HCT116 (cell line): ENCODE data around the gene MRPS27. TPM values are rescaled to one million over a fixed set of nuclear protein-coding genes. Genes with fewer than 3 reads are reported as not detected.

Source experiments
- ATAC-seq: fragments of 200-7000 bp; cut with Tn5 transposase; 2 replicates; pipeline ENCODE4 v1.9.1; 2020; ENCODE audit warnings: mild to moderate bottlenecking, moderate library complexity
- BruUV-seq: library from RNA; stranded (reverse); fragments of 400-500 nt; replicated peaks from 2 replicates; lab custom pipeline; 2021; lab: Mats Ljungman, UMichigan
- CTCF ChIA-PET: fragments of 300-600 bp; sonication (Branson Sonifier 250); formaldehyde crosslinking; loops from one replicate; lab custom pipeline; 2021; ENCODE audit warnings: antibody characterized with exemption; lab: Charles Lee
- POLR2A ChIA-PET: fragments of 300-600, 350-600 bp; sonication (Branson Sonifier 250); formaldehyde crosslinking; loops from one replicate; lab custom pipeline; 2021; ENCODE audit warnings: antibody characterized with exemption; lab: Charles Lee
- RAD21 ChIA-PET, 2 experiments: fragments of 300-600 bp; sonication (Branson Sonifier 250); formaldehyde crosslinking; loops; one replicate each; lab custom pipeline; 2023; ENCODE audit warnings: low total read pairs in 2 of 2; ENCODE audit not compliant: uncharacterized antibody in 2 of 2, unreplicated experiment in 2 of 2, low non-redundant PET in 1 of 2; lab: Charles Lee
- DNase-seq: peaks from one replicate; pipeline ENCODE4 v3.0.0-alpha.2; 2010; ENCODE audit warnings: low read depth, low spot score
- H2AFZ ChIP-seq: fragments of 200-600 bp; shearing (Covaris generic), sonication (generic); 2 replicates; pipeline ENCODE4 v1.6.1; 2017; ENCODE audit warnings: low read depth, mixed run types, mixed read lengths, antibody characterized with exemption, low read length; ENCODE audit not compliant: poor library complexity, severe bottlenecking
- H3K27ac ChIP-seq: 2 replicates; pipeline ENCODE4 v1.5.1; 2012; ENCODE audit warnings: low read depth, low read length
- H3K27me3 ChIP-seq: fragments of 200-600 bp; sonication (generic); 2 replicates; pipeline ENCODE4 v1.6.1; 2016; ENCODE audit warnings: mixed run types, low read length, mixed read lengths; ENCODE audit not compliant: insufficient read depth
- H3K36me3 ChIP-seq, 2 experiments: fragments of 200-500 bp in 1 of 2; fragments of 200-600 bp in 1 of 2; sonication (Bioruptor generic) in 1 of 2; sonication (generic) in 1 of 2; 2 replicates each; pipeline versions ENCODE4 v1.5.1 to v1.6.1; 2014 to 2016; ENCODE audit warnings: low read length in 2 of 2, inconsistent platforms in 1 of 2, mixed read lengths in 1 of 2, mixed run types in 1 of 2; ENCODE audit not compliant: insufficient read depth in 2 of 2, control insufficient read depth in 1 of 2
- H3K4me1 ChIP-seq, 2 experiments: fragments of 200-600 bp in 1 of 2; sonication (generic) in 1 of 2; 2 replicates each; pipeline versions ENCODE4 v1.5.1 to v1.6.1; 2012 to 2017; ENCODE audit warnings: low read length in 2 of 2, inconsistent platforms in 1 of 2, mild to moderate bottlenecking in 1 of 2, mixed read lengths in 1 of 2, mixed run types in 1 of 2, moderate library complexity in 1 of 2; ENCODE audit not compliant: insufficient read depth in 2 of 2, control insufficient read depth in 1 of 2
- H3K4me2 ChIP-seq: fragments of 200-600 bp; sonication (generic); 2 replicates; pipeline ENCODE4 v1.6.1; 2017; ENCODE audit warnings: mixed run types, low read length, mixed read lengths
- H3K4me3 ChIP-seq, 2 experiments: fragments of 200-600 bp in 1 of 2; sonication (generic) in 1 of 2; replicated peaks in 1 of 2; 2 replicates each; pipeline ENCODE4 v1.5.1; 2011 to 2016; ENCODE audit warnings: low read length in 2 of 2, control low read depth in 1 of 2, low read depth in 1 of 2, mild to moderate bottlenecking in 1 of 2, mixed read lengths in 1 of 2, mixed run types in 1 of 2
- H3K79me2 ChIP-seq: fragments of 200-600 bp; sonication (generic); 2 replicates; pipeline ENCODE4 v1.6.1; 2017; ENCODE audit warnings: mild to moderate bottlenecking, mixed run types, low read length, moderate library complexity, mixed read lengths; ENCODE audit not compliant: insufficient read depth
- H3K9ac ChIP-seq: fragments of 200-600 bp; sonication (generic); 2 replicates; pipeline ENCODE4 v1.6.1; 2016; ENCODE audit warnings: low read length, mixed read lengths
- H3K9me2 ChIP-seq: fragments of 200-600 bp; sonication (generic), shearing (Covaris generic); 2 replicates; pipeline ENCODE4 v1.6.1; 2017; ENCODE audit warnings: mixed run types, mild to moderate bottlenecking, moderate library complexity; ENCODE audit not compliant: insufficient read depth
- H3K9me3 ChIP-seq, 2 experiments: fragments of 200-500 bp in 1 of 2; fragments of 200-600 bp in 1 of 2; sonication (Bioruptor generic) in 1 of 2; sonication (generic) in 1 of 2; 2 replicates each; pipeline ENCODE4 v1.6.1; 2014 to 2017; ENCODE audit warnings: low read length in 2 of 2, mixed read lengths in 2 of 2, inconsistent platforms in 1 of 2, low read depth in 1 of 2, mild to moderate bottlenecking in 1 of 2, mixed run types in 1 of 2, moderate library complexity in 1 of 2; ENCODE audit not compliant: control insufficient read depth in 1 of 2, insufficient read depth in 1 of 2
- H4K20me1 ChIP-seq: fragments of 200-600 bp; sonication (generic), shearing (Covaris generic); 2 replicates; pipeline ENCODE4 v1.6.1; 2017; ENCODE audit warnings: mixed run types, mild to moderate bottlenecking, moderate library complexity; ENCODE audit not compliant: insufficient read depth
- CBX3 ChIP-seq: IDR thresholded peaks from 2 replicates; pipeline ENCODE4 v1.6.1; 2012; ENCODE audit warnings: low read depth
- EZH2 ChIP-seq: fragments of 200-600 bp; sonication (generic); IDR thresholded peaks from 2 replicates; pipeline ENCODE4 v1.6.1; 2017; ENCODE audit warnings: antibody characterized with exemption, mixed run types
- RAD21 ChIP-seq: IDR thresholded peaks from 2 replicates; pipeline ENCODE4 v1.6.1; 2012; ENCODE audit warnings: low read depth, mild to moderate bottlenecking
- SRF ChIP-seq: IDR thresholded peaks from 2 replicates; pipeline ENCODE4 v1.6.1; 2012; ENCODE audit warnings: low read depth
- intact Hi-C: fragments of 100-400 bp; cut with micrococcal nuclease; formaldehyde crosslinking; loops from 2 replicates; pipeline ENCODE4 v1.10.0; 2022
- total RNA-seq: library from RNA; stranded (reverse); gene quantifications from one replicate; pipeline ENCODE4 v1.2.1, GENCODE V29; 2021; ENCODE audit not compliant: unreplicated experiment
- TF ChIP-seq, protein P1 (sequence below): IDR thresholded peaks from 2 replicates; pipeline ENCODE4 v1.6.1; 2011; ENCODE audit warnings: mild to moderate bottlenecking, low read length, moderate library complexity; ENCODE audit not compliant: insufficient replicate concordance; ENCODE audit errors: extremely low read depth
- TF ChIP-seq, protein P2 (sequence below): IDR thresholded peaks from 2 replicates; pipeline ENCODE4 v1.6.1; 2012
- TF ChIP-seq, protein P3 (sequence below): IDR thresholded peaks from 2 replicates; pipeline ENCODE4 v1.6.1; 2012; ENCODE audit warnings: low read depth
- TF ChIP-seq, protein P4 (sequence below), 3 experiments: fragments of 200-600 bp in 1 of 3; sonication (generic) in 1 of 3; IDR thresholded peaks in 2 of 3; conservative IDR thresholded peaks in 1 of 3; 2 replicates each; pipeline ENCODE4 v1.5.1; 2012 to 2017; ENCODE audit warnings: low read depth in 2 of 3, low read length in 2 of 3, antibody characterized with exemption in 1 of 3, borderline replicate concordance in 1 of 3, control low read depth in 1 of 3, mild to moderate bottlenecking in 1 of 3, mixed read lengths in 1 of 3, mixed run types in 1 of 3, moderate library complexity in 1 of 3; ENCODE audit not compliant: insufficient read depth in 1 of 3

Gene MRPS27
- total RNA-seq, 1 experiment from 2014 or later = 113 TPM

DNA sequence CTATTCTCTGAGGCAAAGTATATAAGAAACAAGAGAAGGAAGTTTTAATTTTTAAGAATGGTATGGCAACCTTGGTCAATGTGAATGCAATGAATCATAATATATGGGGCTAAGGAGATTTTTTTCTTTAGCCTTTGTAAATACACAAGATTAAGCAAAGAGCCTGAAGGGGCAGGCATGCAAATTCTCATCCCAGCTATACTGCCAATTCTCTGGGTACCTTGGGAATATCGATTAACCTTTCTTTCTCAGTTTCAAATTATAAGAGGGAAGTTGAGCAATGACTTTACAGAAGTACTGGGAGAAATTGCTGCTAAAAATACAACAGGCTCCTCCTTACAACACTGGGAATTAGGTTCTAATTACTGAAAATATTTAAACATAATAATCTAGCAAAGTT, 97.5 kb downstream of the MRPS27 start:
- Histone ChIP-seq H3K4me1 (no peaks in the 10 kb centered on the region), H3K9ac (no peak overlapping the region), H3K9me2 (no peaks in the 10 kb centered on the region), H4K20me1 (no peaks in the 10 kb centered on the region), H3K27ac (no peak overlapping the region), H3K4me3 (no peak overlapping the region), H3K79me2 (no peaks in the 10 kb centered on the region), H3K9me3 (no peaks in the 10 kb centered on the region), H2AFZ (no peak overlapping the region), H3K4me2 (no peak overlapping the region), H3K27me3 (no peaks in the 10 kb centered on the region), H3K36me3 (peaks cover 48 to 55% of the 10 kb centered on the region in 2 experiments)
- no TSS peak for BruUV-seq
- ChIA-PET RAD21 (no interaction called here), CTCF (no interaction called here), POLR2A (no interaction called here)
- DNase-seq = no peak
- no peak for ATAC-seq
- intact Hi-C loops = loop anchor here (10.0 kb wide), 1 partner anchor 668 kb away; no protein-coding TSS in a partner anchor
- TF ChIP-seq, protein P1, sequence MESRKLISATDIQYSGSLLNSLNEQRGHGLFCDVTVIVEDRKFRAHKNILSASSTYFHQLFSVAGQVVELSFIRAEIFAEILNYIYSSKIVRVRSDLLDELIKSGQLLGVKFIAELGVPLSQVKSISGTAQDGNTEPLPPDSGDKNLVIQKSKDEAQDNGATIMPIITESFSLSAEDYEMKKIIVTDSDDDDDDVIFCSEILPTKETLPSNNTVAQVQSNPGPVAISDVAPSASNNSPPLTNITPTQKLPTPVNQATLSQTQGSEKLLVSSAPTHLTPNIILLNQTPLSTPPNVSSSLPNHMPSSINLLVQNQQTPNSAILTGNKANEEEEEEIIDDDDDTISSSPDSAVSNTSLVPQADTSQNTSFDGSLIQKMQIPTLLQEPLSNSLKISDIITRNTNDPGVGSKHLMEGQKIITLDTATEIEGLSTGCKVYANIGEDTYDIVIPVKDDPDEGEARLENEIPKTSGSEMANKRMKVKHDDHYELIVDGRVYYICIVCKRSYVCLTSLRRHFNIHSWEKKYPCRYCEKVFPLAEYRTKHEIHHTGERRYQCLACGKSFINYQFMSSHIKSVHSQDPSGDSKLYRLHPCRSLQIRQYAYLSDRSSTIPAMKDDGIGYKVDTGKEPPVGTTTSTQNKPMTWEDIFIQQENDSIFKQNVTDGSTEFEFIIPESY = no peak
- TF ChIP-seq CBX3 (no peak), SRF (no peak), EZH2 (no peak), RAD21 (no peak)
- TF ChIP-seq, protein P2, sequence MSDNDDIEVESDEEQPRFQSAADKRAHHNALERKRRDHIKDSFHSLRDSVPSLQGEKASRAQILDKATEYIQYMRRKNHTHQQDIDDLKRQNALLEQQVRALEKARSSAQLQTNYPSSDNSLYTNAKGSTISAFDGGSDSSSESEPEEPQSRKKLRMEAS = no peak
- TF ChIP-seq, protein P3, sequence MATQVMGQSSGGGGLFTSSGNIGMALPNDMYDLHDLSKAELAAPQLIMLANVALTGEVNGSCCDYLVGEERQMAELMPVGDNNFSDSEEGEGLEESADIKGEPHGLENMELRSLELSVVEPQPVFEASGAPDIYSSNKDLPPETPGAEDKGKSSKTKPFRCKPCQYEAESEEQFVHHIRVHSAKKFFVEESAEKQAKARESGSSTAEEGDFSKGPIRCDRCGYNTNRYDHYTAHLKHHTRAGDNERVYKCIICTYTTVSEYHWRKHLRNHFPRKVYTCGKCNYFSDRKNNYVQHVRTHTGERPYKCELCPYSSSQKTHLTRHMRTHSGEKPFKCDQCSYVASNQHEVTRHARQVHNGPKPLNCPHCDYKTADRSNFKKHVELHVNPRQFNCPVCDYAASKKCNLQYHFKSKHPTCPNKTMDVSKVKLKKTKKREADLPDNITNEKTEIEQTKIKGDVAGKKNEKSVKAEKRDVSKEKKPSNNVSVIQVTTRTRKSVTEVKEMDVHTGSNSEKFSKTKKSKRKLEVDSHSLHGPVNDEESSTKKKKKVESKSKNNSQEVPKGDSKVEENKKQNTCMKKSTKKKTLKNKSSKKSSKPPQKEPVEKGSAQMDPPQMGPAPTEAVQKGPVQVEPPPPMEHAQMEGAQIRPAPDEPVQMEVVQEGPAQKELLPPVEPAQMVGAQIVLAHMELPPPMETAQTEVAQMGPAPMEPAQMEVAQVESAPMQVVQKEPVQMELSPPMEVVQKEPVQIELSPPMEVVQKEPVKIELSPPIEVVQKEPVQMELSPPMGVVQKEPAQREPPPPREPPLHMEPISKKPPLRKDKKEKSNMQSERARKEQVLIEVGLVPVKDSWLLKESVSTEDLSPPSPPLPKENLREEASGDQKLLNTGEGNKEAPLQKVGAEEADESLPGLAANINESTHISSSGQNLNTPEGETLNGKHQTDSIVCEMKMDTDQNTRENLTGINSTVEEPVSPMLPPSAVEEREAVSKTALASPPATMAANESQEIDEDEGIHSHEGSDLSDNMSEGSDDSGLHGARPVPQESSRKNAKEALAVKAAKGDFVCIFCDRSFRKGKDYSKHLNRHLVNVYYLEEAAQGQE = no peak
- TF ChIP-seq, protein P4, sequence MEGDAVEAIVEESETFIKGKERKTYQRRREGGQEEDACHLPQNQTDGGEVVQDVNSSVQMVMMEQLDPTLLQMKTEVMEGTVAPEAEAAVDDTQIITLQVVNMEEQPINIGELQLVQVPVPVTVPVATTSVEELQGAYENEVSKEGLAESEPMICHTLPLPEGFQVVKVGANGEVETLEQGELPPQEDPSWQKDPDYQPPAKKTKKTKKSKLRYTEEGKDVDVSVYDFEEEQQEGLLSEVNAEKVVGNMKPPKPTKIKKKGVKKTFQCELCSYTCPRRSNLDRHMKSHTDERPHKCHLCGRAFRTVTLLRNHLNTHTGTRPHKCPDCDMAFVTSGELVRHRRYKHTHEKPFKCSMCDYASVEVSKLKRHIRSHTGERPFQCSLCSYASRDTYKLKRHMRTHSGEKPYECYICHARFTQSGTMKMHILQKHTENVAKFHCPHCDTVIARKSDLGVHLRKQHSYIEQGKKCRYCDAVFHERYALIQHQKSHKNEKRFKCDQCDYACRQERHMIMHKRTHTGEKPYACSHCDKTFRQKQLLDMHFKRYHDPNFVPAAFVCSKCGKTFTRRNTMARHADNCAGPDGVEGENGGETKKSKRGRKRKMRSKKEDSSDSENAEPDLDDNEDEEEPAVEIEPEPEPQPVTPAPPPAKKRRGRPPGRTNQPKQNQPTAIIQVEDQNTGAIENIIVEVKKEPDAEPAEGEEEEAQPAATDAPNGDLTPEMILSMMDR (IDR thresholded peaks at IDR 0.05 in 2 of 3, conservative IDR thresholded peaks at IDR 0.05 in 1 of 3; ENCODE audit: borderline replicate concordance in 1 of 3, insufficient read depth in 1 of 3, low read depth in 2 of 3, low read length in 2 of 3) = no peak
